Smooth muscle cell (in vitro differentiated cells): ENCODE measurements around the gene CLN3. TPM values are rescaled to one million over a fixed set of nuclear protein-coding genes. Genes with fewer than 3 reads are reported as not detected.
"Not testable (repeated sequence)": the region's sequence is repeated elsewhere in the genome, so short reads cannot be mapped to it uniquely, and the experiment has no call there.

Source experiments
- DNase-seq: peaks from one replicate; lab custom pipeline; 2025; ENCODE audit not compliant: unreplicated experiment; lab: John Stamatoyannopoulos, UW
- H2AFZ ChIP-seq: fragments of 200-600 bp; sonication (generic); 2 replicates; pipeline ENCODE4 v1.6.0; 2016; ENCODE audit warnings: antibody characterized with exemption, low read depth, mild to moderate bottlenecking
- H3F3A ChIP-seq: fragments of 200-600 bp; sonication (generic); 2 replicates; pipeline ENCODE4 v1.6.0; 2017; ENCODE audit warnings: antibody characterized with exemption, low read depth
- H3K27ac ChIP-seq: fragments of 200-600 bp; sonication (generic); 2 replicates; pipeline ENCODE4 v1.5.1; 2016; ENCODE audit warnings: low read depth, mild to moderate bottlenecking
- H3K27me3 ChIP-seq: fragments of 200-600 bp; sonication (generic); 2 replicates; pipeline ENCODE4 v1.6.1; 2016; ENCODE audit warnings: low read depth, mild to moderate bottlenecking
- H3K36me3 ChIP-seq: fragments of 200-600 bp; sonication (generic); 2 replicates; pipeline ENCODE4 v1.5.1; 2016; ENCODE audit warnings: low read depth
- H3K4me1 ChIP-seq: fragments of 200-600 bp; sonication (generic); 2 replicates; pipeline ENCODE4 v1.5.1; 2016; ENCODE audit warnings: low read depth
- H3K4me2 ChIP-seq: fragments of 200-600 bp; sonication (generic); 2 replicates; pipeline ENCODE4 v1.6.0; 2016; ENCODE audit warnings: mild to moderate bottlenecking
- H3K4me3 ChIP-seq: fragments of 200-600 bp; sonication (generic); 2 replicates; pipeline ENCODE4 v1.5.1; 2016; ENCODE audit warnings: mild to moderate bottlenecking
- H3K79me2 ChIP-seq: fragments of 200-600 bp; sonication (generic); 2 replicates; pipeline ENCODE4 v1.6.0; 2016; ENCODE audit warnings: low read depth, mild to moderate bottlenecking
- H3K9ac ChIP-seq: fragments of 200-600 bp; sonication (generic); 2 replicates; pipeline ENCODE4 v1.6.0; 2016; ENCODE audit warnings: low read depth
- H3K9me3 ChIP-seq: fragments of 200-600 bp; sonication (generic); replicated peaks from 2 replicates; pipeline ENCODE4 v1.5.1; 2016; ENCODE audit warnings: low read depth
- H4K20me1 ChIP-seq: fragments of 200-600 bp; sonication (generic); 2 replicates; pipeline ENCODE4 v1.6.0; 2016; ENCODE audit warnings: low read depth
- CTCF ChIP-seq: fragments of 200-600 bp; sonication (generic); IDR thresholded peaks from 2 replicates; pipeline ENCODE4 v1.5.1; 2017; ENCODE audit warnings: borderline replicate concordance, mild to moderate bottlenecking, antibody characterized with exemption; ENCODE audit not compliant: insufficient read depth, poor library complexity, severe bottlenecking
- WGBS: methylation state at CpG from one replicate; pipeline ENCODE4 v1.1.7; 2016; ENCODE audit warnings: low lambda C conversion rate; 5-methylcytosine and 5-hydroxymethylcytosine counted together
- polyA plus RNA-seq: library from polyadenylated mRNA; unstranded; fragments of >200 nt; fragmentation: Nextera tagmentation; extraction: Ambion mirVana; gene quantifications from 2 replicates; pipeline ENCODE4 v1.2.1, GENCODE V29; 2016
- total RNA-seq: library from RNA; depleted of rRNA; stranded (reverse); fragments of >200 nt; gene quantifications from 2 replicates; pipeline ENCODE4 v1.2.3, GENCODE V29; 2014

CLN3 gene
- total and polyA plus RNA-seq, 2 experiments from 2014 or later: 10.5 to 19.6 TPM

- Histone ChIP-seq H3K9ac (no peak overlapping the region), H2AFZ (no peak overlapping the region), H3K4me3 (no peak overlapping the region), H4K20me1 (no peaks in the 10 kb centered on the region), H3K9me3 (no peaks in the 10 kb centered on the region), H3K4me1 (no peaks in the 10 kb centered on the region), H3K36me3 (no peaks in the 10 kb centered on the region), H3K27me3 (no peaks in the 10 kb centered on the region), H3K79me2 (no peaks in the 10 kb centered on the region), H3F3A (no peaks in the 10 kb centered on the region), H3K27ac (no peak overlapping the region), H3K4me2 (no peak overlapping the region)
- 78% methylated on average over 15 of the region's 15 CpGs for WGBS
- DNase-seq: no peak
- TF ChIP-seq CTCF: no peak
Measured at GRCh38 chr16:28503470-28504259, 11.8 kb upstream of the CLN3 start.

- H2AFZ ChIP-seq: no peak overlapping the region
- 85% methylated on average over 2 of the region's 2 CpGs for WGBS
- no peaks in the 10 kb centered on the region for H3F3A ChIP-seq
- H3K9me3 ChIP-seq: no peaks in the 10 kb centered on the region
- H4K20me1 ChIP-seq: no peaks in the 10 kb centered on the region
- H3K36me3 ChIP-seq: no peaks in the 10 kb centered on the region
- no peak overlapping the region for H3K27ac ChIP-seq
- H3K4me3 ChIP-seq: no peak overlapping the region
- no peak for DNase-seq
- no peak for TF ChIP-seq CTCF
- no peaks in the 10 kb centered on the region for H3K4me1 ChIP-seq
- no peaks in the 10 kb centered on the region for H3K79me2 ChIP-seq
- no peak overlapping the region for H3K4me2 ChIP-seq
- no peaks in the 10 kb centered on the region for H3K27me3 ChIP-seq
- no peak overlapping the region for H3K9ac ChIP-seq
Measured at GRCh38 chr16:28502290-28502689, 10.4 kb upstream of the CLN3 start.

DNA sequence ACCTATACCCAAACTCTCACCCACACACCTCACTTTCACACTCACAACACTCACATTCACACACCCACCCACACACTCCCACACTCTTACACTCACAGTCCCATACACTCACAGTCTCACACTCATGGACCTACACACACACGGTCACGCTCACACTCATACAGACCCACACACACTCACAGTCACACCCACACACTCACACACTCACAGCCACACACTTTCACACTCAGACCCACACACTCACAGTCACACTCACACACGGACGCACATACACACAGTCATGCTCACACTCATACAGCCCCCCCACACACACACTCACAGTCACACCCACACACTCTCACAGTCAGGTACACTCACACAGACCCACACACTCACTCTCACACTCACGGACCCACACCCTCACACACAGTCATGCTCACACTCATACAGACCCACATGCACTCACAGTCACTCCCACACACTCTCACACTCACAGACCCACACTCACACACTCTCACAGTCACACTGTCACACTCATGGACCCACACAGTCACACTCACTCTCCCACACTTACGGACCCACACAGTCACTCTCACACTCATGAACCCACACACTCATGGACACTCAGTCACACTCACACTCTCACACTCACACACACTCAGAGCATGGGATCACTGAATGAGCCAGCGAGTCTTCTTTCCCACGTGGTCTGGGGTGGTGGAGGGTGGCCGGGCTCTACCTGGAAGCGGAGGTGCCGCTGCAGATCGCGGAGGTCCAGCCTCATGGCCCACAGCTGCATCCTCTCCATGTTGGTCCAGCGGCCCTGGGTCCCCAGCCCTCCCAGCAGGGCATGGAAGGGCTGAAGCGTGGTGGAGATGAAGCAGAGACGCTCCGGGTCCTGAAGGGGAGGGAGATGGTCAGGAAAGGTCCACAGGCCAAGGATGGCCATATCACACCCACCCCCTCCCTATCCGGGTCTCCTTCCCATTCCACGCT, 9.7 kb upstream of the CLN3 start:
- Histone ChIP-seq H3K27ac (no peak overlapping the region), H3K4me2 (no peak overlapping the region), H3F3A (no peaks in the 10 kb centered on the region), H3K4me1 (no peaks in the 10 kb centered on the region), H3K4me3 (no peak overlapping the region), H3K36me3 (no peaks in the 10 kb centered on the region), H3K79me2 (no peaks in the 10 kb centered on the region), H3K9ac (no peak overlapping the region), H3K9me3 (no peaks in the 10 kb centered on the region), H4K20me1 (no peaks in the 10 kb centered on the region), H3K27me3 (no peaks in the 10 kb centered on the region), H2AFZ (no peak overlapping the region)
- 86% methylated on average over 18 of the region's 19 CpGs for WGBS
- no peak for DNase-seq
- TF ChIP-seq CTCF: no peak

GRCh38 chr16:28500476-28501180, 8.8 kb upstream of the CLN3 start:
- not testable (repeated sequence) for DNase-seq, H3F3A ChIP-seq, H3K4me2 ChIP-seq, H3K9ac ChIP-seq, H3K79me2 ChIP-seq, H4K20me1 ChIP-seq, H3K9me3 ChIP-seq, H3K27ac ChIP-seq, H2AFZ ChIP-seq, H3K27me3 ChIP-seq, H3K4me1 ChIP-seq, H3K36me3 ChIP-seq, H3K4me3 ChIP-seq
- WGBS: 91% methylated on average over 18 of the region's 18 CpGs
